ENCODE measurements around the gene PUS7L.

- TF ChIP-seq POLR2A (IDR thresholded peaks at IDR 0.05; ENCODE audit: low read depth, low read length) (no peak), POLR2AphosphoS5 (IDR thresholded peaks at IDR 0.05; ENCODE audit: low read depth, low read length) (no peak), SPI1 (IDR thresholded peaks at IDR 0.05; ENCODE audit: low read depth, low read length) (no peak), TAF1 (IDR thresholded peaks at IDR 0.05; ENCODE audit: low read depth, low read length) (no peak), POU2F2 (IDR thresholded peaks at IDR 0.05; ENCODE audit: low read depth, low read length) (no peak), PAX5 (IDR thresholded peaks at IDR 0.05; ENCODE audit: insufficient read depth, low read length, severe bottlenecking) (no peak)
These were observed 13.8 kb downstream of the PUS7L start for GRCh38 chr12:43744826-43745225.

All from GM12891 (cell line).